H1 (cell line): ENCODE results near the gene KCNJ10. TPM values are rescaled to one million over a fixed set of nuclear protein-coding genes. Genes with fewer than 3 reads are reported as not detected.

Source experiments
- MAX ChIP-seq: IDR thresholded peaks from 2 replicates; pipeline ENCODE4 v1.6.1; 2012; ENCODE audit warnings: inconsistent platforms
- SAP30 ChIP-seq: fragments of 300-600 bp; sonication (generic); IDR thresholded peaks from 2 replicates; pipeline ENCODE4 v1.7.1; 2012; ENCODE audit warnings: low read length, moderate library complexity, mild to moderate bottlenecking, inconsistent platforms; ENCODE audit not compliant: insufficient read depth, insufficient replicate concordance
- polyA plus RNA-seq, 7 experiments: library from polyadenylated mRNA; depleted of rRNA in 3 of 7; stranded (reverse) in 5 of 7; unstranded in 2 of 7; fragments of >200 nt in 5 of 7; fragments of 200-250 nt in 2 of 7; gene quantifications; 1 replicate in 5 of 7; 2 replicates in 1 of 7; 4 replicates in 1 of 7; pipeline versions ENCODE4 v1.2.1 to v1.2.3, GENCODE V29; 2011 to 2013; ENCODE audit warnings: missing spikeins in 2 of 7, mixed read lengths in 2 of 7
- total RNA-seq: library from RNA; stranded (reverse); fragmentation: NEBNext Ultra II Directional; extraction: Animal tissue kit (Norgen Biotek cat#: 25700); gene quantifications from 2 replicates; pipeline ENCODE4 v1.2.1, GENCODE V29; 2021
- TF ChIP-seq, protein P1 (sequence below): IDR thresholded peaks from 2 replicates; pipeline ENCODE4 v1.6.1; 2011; ENCODE audit warnings: low read length, improper control_type of control experiment

Gene KCNJ10
- total and polyA plus RNA-seq, 2 of the 8 experiments (the other 6 are each of a cell fraction or from before 2014, with no cell fraction given): 1.7 to 2.4 TPM

- TF ChIP-seq MAX (no peak), SAP30 (no peak)
- TF ChIP-seq, protein P1, sequence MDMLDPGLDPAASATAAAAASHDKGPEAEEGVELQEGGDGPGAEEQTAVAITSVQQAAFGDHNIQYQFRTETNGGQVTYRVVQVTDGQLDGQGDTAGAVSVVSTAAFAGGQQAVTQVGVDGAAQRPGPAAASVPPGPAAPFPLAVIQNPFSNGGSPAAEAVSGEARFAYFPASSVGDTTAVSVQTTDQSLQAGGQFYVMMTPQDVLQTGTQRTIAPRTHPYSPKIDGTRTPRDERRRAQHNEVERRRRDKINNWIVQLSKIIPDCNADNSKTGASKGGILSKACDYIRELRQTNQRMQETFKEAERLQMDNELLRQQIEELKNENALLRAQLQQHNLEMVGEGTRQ: no peak
Measured at GRCh38 chr1:160004425-160004824, 65.5 kb downstream of the KCNJ10 start (continued).
